ENCODE data around the gene GABRG3. TPM values are rescaled to one million over a fixed set of nuclear protein-coding genes. Genes with fewer than 3 reads are reported as not detected.

The GABRG3 gene
- total and polyA plus RNA-seq, 2 experiments from 2014 or later: 0.10 to 1.4 TPM

GRCh38 chr15:27529399-27529798 is 558.4 kb downstream of the GABRG3 start:
- no peaks in the 10 kb centered on the region for H4K20me1 ChIP-seq (replicated peaks; ENCODE audit: insufficient read depth)
- no peaks in the 10 kb centered on the region for H3K27me3 ChIP-seq (ENCODE audit: insufficient read depth)
- TF ChIP-seq NANOG (IDR thresholded peaks at IDR 0.05; ENCODE audit: borderline replicate concordance) (no peak), EZH2phosphoT487 (IDR thresholded peaks at IDR 0.05; ENCODE audit: unreplicated experiment) (no peak), STAT1 (IDR thresholded peaks at IDR 0.05; ENCODE audit: unreplicated experiment) (no peak), CTCF (conservative IDR thresholded peaks at IDR 0.05; ENCODE audit: low read depth in 2 of 2) (no peak), EZH2 (IDR thresholded peaks at IDR 0.05; ENCODE audit: low read depth, unreplicated experiment) (no peak), ZNF331 (CRISPR knock-in tag; IDR thresholded peaks at IDR 0.05; ENCODE audit: low read depth) (no peak), POLR2AphosphoS5 (IDR thresholded peaks at IDR 0.05; ENCODE audit: low read depth) (no peak), ZNF114 (CRISPR knock-in tag; IDR thresholded peaks at IDR 0.05) (no peak)
- TF ChIP-seq, protein P1, sequence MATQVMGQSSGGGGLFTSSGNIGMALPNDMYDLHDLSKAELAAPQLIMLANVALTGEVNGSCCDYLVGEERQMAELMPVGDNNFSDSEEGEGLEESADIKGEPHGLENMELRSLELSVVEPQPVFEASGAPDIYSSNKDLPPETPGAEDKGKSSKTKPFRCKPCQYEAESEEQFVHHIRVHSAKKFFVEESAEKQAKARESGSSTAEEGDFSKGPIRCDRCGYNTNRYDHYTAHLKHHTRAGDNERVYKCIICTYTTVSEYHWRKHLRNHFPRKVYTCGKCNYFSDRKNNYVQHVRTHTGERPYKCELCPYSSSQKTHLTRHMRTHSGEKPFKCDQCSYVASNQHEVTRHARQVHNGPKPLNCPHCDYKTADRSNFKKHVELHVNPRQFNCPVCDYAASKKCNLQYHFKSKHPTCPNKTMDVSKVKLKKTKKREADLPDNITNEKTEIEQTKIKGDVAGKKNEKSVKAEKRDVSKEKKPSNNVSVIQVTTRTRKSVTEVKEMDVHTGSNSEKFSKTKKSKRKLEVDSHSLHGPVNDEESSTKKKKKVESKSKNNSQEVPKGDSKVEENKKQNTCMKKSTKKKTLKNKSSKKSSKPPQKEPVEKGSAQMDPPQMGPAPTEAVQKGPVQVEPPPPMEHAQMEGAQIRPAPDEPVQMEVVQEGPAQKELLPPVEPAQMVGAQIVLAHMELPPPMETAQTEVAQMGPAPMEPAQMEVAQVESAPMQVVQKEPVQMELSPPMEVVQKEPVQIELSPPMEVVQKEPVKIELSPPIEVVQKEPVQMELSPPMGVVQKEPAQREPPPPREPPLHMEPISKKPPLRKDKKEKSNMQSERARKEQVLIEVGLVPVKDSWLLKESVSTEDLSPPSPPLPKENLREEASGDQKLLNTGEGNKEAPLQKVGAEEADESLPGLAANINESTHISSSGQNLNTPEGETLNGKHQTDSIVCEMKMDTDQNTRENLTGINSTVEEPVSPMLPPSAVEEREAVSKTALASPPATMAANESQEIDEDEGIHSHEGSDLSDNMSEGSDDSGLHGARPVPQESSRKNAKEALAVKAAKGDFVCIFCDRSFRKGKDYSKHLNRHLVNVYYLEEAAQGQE (IDR thresholded peaks at IDR 0.05; ENCODE audit: unreplicated experiment): no peak
- no peak overlapping the region for H2AFZ ChIP-seq
- H3K27ac Mint-ChIP-seq: no peak overlapping the region
- H3K4me3 ChIP-seq: no peak overlapping the region
- H3K4me1 Mint-ChIP-seq: no peaks in the 10 kb centered on the region
- no peaks in the 10 kb centered on the region for H3K36me3 ChIP-seq (ENCODE audit: insufficient read depth)
- H3K27ac ChIP-seq (ENCODE audit: low read depth): no peak overlapping the region
- H3K4me2 ChIP-seq: no peak overlapping the region
- no peaks in the 10 kb centered on the region for H3F3A ChIP-seq (replicated peaks; ENCODE audit: low read depth)
- no peaks in the 10 kb centered on the region; the same call in 2 of the 3 replicates for H3K9me3 Mint-ChIP-seq
- no peak overlapping the region for H3K4me3 Mint-ChIP-seq
- no peaks in the 10 kb centered on the region for H3K27me3 Mint-ChIP-seq (ENCODE audit: insufficient read depth, low read depth, poor library complexity)
- ATAC-seq (no peak), DNase-seq (ENCODE audit: low spot score) (no peak)
- H3K79me2 ChIP-seq (replicated peaks; ENCODE audit: insufficient read depth): no peaks in the 10 kb centered on the region
- no peaks in the 10 kb centered on the region for H3K9me2 ChIP-seq (ENCODE audit: insufficient read depth)
- H3K36me3 Mint-ChIP-seq (ENCODE audit: low read depth): no peaks in the 10 kb centered on the region; the same call in 2 of the 3 replicates
- H3K4me1 ChIP-seq (ENCODE audit: insufficient read depth): no peaks in the 10 kb centered on the region

GRCh38 chr15:27530994-27531393 is 560.0 kb downstream of the GABRG3 start:
- Histone ChIP-seq H3F3A (replicated peaks; ENCODE audit: low read depth) (no peaks in the 10 kb centered on the region), H3K4me2 (no peak overlapping the region), H3K4me3 (no peak overlapping the region), H3K36me3 (ENCODE audit: insufficient read depth) (no peaks in the 10 kb centered on the region), H3K27ac (ENCODE audit: low read depth) (no peak overlapping the region), H3K79me2 (replicated peaks; ENCODE audit: insufficient read depth) (no peaks in the 10 kb centered on the region), H3K27me3 (ENCODE audit: insufficient read depth) (no peaks in the 10 kb centered on the region), H4K20me1 (replicated peaks; ENCODE audit: insufficient read depth) (no peaks in the 10 kb centered on the region), H3K4me1 (ENCODE audit: insufficient read depth) (peaks cover 4% of the 10 kb centered on the region; the same call in 1 of the 2 replicates), H2AFZ (no peak overlapping the region), H3K9me2 (ENCODE audit: insufficient read depth) (0 out of 2 replicates have a peak, but pooled peaks cover 3% of the 10 kb centered on the region)
- no peak for ATAC-seq
- Mint-ChIP-seq H3K4me3 (no peak overlapping the region), H3K36me3 (ENCODE audit: low read depth) (no peaks in the 10 kb centered on the region; the same call in 2 of the 3 replicates), H3K27ac (no peak overlapping the region), H3K4me1 (peaks cover 5% of the 10 kb centered on the region; the same call in 2 of the 3 replicates), H3K9me3 (no peaks in the 10 kb centered on the region), H3K27me3 (ENCODE audit: insufficient read depth, low read depth, poor library complexity) (no peaks in the 10 kb centered on the region)
- no peak for DNase-seq (ENCODE audit: low spot score)
- TF ChIP-seq NANOG (IDR thresholded peaks at IDR 0.05; ENCODE audit: borderline replicate concordance) (no peak), ETS1 (IDR thresholded peaks at IDR 0.05) (no peak), JUNB (IDR thresholded peaks at IDR 0.05; ENCODE audit: unreplicated experiment) (no peak), CTCF (conservative IDR thresholded peaks at IDR 0.05; ENCODE audit: low read depth in 2 of 2) (no peak), POLR2AphosphoS5 (IDR thresholded peaks at IDR 0.05; ENCODE audit: low read depth) (no peak), ZNF331 (CRISPR knock-in tag; IDR thresholded peaks at IDR 0.05; ENCODE audit: low read depth) (no peak), EZH2phosphoT487 (IDR thresholded peaks at IDR 0.05; ENCODE audit: unreplicated experiment) (no peak), ZNF114 (CRISPR knock-in tag; IDR thresholded peaks at IDR 0.05) (no peak), EZH2 (IDR thresholded peaks at IDR 0.05; ENCODE audit: low read depth, unreplicated experiment) (no peak)
- TF ChIP-seq, protein P1 (IDR thresholded peaks at IDR 0.05; ENCODE audit: unreplicated experiment): no peak

Data from GM23338 (cell line).